Activated T-cell treated with anti-CD3 and anti-CD28 coated beads, Interleukin-2, amount 50 U/mL, for 48 hours (primary cell): Measurements from ENCODE around the gene CIDEB.

Source experiments
- DNase-seq, 2 experiments: peaks; one replicate each; pipeline ENCODE4 v3.0.0-alpha.2; 2020

Gene CIDEB

DNA sequence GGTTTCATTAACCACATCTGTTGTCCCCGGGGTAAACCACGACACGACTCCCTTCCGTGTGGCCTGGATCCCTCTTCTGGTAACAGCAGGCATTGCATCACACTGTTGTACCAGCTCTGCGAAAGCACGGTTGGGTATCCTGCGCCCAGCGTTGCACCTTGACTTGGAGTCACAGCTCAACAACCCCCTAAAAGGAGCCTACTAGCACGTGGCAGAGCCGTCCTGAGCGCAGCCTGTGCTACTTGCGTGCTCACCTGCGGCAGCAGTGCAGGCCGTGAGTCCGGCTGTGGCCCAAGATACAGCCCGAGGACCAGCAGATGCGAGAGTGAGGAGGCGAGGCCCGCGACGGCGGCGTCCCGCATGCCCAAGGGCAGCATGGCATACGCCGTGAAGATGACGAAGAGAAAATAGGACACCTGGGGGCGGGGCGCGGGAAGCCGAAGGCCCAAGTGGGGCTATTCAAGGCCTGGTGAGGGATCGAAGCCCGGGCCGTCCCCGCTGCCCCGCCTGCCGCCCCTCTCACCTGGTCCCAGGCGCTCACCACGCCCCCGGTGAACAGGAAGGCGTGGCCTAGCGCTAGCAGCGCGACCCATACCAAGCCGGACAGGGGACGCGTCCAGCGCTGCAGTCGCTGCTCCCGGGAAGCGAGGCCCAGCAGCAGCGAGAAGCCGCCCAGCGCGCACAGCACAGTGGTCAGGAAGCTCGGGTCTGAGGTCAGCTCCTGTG lies 24.7 kb upstream of the CIDEB start:
- peak; percentile 86 to 87 for DNase-seq

DNA sequence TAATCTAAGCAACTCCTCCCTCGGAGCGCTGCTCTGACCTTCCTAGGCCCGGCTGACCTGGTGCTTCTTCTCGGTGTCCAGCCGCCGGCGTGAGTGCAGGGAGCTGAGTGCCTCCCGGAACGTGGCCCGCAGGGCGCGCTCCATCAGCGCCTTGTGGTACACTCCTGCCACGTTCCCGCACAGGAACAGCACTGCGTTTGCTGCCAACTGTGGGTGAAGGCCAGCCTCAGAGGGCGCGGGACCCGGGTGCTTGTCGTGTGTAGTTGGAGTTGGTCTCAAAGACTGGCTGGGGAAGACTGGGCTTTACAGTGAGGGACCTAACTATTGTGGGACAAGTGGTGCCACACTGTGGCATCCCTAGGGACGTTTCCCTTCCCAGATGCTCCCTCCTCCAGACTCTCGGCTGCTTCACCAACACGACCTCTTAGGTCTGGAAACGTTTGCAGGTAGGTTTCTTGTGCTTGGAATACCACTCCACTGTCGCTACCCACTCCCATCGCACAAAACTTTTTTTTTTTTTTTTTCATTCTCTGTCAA lies 24.0 kb upstream of the CIDEB start:
- DNase-seq: peak in 1 of 2 experiments; percentile 31

DNA sequence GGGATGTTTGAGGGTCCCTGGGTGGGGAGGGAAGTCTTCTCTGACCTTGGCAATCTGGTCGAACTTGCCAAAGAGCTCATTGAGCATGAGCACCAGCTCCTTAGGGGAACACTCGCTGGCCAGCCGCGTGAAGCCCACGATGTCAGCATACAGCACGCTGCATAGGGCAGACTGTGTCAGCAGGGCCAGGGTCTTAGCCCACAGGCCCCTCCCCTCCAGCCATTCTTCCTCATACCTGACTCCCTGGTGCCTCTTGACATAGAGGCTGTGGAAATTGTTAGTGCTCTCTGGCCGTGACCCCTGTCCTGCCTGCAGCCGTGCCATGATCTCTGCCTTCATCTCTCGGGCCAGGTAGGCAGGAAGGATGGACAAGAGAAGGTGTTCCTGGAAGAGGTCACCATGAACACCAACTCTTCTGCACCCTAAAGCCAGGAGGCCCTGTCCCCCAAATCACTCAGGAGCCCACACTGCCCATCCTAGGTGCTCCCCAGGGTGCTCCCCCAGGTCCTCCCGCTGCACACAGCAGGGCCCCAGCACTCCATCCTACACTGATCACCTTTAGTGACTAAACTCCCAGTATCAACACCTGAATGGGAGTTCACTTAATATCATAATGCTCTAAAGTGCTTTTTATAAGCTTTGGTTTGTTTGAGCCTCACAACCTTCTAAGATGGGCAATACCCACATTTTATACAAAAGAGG lies 23.3 kb upstream of the CIDEB start:
- no peak for DNase-seq

DNA sequence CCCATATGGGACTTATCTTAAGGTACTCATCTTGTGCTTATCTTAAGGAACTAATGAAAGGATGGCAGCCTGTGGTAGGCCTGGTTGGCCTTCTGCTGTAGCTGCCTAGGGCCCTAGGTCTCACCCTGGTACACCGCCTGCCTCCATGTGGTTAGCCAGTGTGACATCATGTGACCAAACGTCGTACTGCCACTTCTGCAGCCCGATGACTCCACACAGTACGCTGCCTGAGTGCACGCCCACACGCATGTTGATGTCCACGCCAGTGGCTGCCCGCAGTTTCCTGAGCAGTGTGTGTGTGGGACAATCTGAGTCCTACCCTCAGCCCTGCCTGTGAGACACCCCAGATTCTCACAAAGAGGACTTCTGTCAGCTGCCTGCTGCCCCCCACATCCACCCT lies 22.0 kb upstream of the CIDEB start:
- DNase-seq: peak; percentile 66 to 74

DNA sequence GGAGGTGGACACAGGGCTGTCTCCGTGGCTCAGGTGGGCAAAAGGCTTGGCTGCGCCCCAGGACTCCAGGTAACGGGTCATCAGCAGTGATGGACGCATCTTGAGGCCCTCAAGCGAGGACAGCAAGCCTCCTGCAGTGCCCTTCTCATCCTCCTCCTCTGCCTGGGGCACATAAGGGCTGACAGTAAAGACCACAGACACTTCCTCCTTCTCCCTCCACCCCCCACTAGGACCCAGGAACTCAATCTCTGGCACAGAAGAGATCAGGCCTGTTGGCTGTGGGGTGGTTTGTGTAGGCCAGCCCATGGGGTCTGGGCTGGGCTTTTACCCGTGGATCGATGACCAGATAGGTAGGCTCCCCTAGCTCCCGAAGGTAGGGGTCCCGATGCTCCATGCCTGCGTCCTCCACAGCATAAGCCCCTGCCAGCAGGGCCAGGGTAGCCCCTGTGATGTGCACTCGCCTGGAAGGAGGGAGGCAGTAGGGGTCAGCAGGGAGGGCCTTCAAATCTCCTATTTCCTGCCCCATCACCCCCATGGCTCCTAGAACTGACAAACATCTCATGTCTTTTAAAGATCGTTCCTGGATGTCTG lies 21.4 kb upstream of the CIDEB start:
- DNase-seq: no peak

DNA sequence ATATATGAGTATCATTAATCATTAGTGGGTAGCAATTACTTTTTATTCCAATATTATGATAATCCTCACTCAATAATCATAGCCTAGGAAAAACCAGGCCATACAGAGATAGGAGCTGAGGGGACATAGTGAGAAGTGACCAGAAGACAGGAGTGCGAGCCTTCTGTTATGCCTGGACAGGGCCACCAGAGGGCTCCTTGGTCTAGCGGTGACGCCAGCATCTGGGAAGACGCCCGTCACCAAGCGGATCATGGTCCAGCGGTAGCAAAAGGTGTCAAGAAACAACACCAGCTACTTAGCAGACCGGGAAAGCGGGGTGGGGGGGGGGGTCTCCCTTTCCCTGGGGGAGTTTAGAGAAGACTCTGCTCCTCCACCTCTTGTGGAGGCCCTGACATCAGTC lies 20.1 kb upstream of the CIDEB start:
- DNase-seq: peak; percentile 35 to 59

DNA sequence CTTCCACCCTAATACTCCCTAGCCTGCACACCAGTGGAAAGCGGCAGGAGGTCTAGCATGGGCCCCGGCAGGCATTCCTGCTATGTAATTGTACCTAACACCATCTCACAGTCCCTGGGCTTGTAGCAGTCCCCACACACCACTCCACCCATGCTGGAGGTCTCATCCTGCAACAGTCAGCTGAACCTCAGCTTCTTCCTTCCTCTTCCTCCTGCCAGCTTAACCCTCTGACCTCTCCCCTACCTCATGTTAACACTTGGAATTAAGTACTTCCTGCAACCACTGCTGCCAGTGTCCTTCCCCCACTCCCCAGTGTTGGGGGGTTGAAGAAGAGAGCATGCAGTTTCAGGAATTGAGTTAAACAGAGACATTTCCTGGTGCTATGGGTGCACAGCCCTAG lies 19.5 kb upstream of the CIDEB start:
- DNase-seq: no peak

DNA sequence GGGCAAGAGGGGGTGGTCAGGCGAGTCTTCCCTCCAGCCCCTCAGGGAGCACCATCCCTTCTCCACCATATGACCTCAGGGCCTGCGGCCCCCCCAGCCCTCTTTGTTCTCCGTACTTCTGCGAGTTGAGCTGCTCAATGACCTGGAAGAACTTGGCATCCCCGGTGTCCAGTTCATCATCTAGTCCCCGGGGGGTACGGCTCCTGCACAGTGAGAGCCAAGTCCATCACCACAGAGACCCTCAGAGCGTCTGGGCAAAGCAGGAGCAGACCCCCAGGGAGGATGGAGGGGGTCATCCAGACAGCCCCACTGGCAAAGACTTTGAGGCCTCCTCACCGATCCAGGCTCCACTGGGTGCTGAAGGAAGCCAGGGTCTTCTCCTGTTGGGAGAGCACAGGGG lies 18.2 kb upstream of the CIDEB start:
- DNase-seq: no peak

DNA sequence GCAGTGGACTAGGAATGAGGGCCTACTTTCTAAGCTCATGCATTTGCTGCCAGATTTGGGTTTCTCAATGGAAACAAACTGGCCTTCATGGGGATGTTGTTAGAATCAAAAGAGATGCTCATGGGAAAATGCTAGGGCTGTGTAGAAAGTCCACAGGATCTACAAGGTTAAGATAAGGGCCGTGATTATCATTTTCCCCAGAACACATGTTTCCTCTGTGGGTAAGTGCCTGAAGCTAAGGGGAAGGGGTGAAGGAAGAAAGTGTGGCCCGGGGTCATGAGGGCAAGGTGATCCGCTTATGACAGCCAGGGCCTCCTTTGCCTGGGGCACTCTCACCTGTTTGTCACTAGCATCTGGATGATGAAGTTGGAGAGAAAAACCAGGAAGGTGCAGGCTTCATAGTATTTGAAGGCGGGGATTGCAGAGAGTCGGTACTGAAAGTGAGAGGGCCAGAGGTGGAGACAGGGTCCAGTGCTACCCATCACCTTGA lies 17.3 kb upstream of the CIDEB start:
- no peak for DNase-seq

DNA sequence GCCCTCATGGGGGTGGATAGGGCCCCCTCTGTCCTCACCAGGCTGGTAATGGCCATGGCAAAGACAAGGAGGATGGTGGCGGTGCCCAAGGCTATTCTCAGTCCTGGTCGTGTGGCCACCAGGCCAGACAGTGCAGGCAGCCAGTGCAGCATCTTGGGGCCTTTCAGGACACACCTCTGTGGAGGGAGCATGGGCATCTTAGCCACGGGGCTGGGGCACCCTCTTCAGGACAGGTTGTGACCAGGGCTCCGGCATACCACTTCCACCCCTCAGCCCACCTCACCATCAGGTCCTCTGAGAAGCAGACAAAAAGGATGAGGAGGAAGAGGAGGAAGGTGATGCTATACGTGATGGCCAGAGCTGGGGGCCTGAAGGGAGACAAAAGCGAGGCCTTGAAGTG lies 16.2 kb upstream of the CIDEB start:
- DNase-seq: no peak

DNA sequence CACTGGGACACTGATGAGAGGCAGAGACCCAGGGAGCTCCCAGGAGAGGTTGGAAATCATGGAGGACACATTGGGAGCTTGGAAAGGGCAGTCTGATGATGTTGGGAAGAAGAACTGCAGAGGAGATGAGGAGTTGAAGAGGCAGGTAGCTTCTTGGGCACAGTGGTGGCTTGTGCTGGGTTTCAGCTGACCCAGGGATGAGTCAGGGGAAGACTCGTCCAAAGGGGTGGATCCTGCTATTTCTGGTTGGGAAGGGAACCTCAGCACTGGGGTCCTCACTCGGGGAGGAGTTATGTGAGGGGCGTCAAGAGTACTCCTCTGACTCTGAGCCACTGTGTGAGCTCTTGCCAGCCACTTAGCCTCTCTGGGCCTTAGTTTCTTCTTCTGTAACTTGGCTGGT lies 15.6 kb upstream of the CIDEB start:
- no peak for DNase-seq

DNA sequence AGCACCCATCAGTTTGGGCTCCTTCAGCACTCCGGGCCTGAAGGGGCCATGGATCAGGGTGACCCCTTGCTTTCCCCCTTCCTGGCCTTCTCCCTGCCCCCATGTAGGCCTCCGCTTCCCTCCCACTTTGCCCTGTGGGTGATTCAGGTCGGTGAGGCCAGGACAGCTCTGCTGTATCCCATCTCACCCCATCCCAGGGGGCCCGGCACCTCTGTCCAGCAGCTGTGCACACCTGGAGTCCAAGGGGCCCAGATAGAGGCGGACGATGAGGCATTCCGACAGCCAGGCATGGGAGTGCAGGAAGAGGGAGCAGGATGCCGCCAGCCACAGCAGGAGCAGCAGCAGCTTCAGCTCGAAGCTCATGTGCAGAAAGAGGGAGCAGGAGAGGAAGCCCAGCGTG lies 14.9 kb upstream of the CIDEB start:
- DNase-seq: no peak

DNA sequence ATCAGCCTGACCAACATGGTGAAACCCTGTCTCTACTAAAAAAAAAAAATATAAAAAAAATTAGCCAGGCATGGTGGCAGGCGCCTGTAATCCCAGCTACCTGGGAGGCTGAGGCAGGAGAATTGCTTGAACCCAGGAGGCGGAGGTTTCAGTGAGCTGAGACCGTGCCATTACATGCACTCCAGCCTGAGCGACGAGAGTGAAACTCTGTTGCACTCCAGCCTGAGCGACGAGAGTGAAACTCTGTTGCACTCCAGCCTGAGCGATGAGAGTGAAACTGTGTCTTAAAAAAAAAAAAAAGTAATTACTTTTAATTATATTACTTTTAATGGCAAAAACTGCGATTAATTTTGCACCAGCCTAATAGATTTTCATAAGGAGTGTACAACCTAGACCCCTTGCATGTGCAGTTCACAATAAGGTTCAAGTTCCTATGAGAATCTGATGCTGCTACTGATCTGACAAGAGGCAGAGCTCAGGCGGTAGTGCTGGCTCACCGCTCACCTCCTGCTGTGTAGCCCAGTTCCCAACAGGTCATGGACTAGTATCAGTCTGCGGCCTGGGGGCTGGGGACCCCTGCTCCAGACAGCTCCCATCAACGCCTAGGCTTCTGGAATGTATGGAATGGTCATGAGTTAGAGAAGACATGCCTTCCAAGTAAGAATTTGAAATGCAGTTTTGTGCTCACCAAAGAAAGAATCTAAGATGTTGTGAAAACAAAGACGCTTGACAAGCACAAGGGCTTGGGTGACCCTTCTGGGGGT lies 13.6 kb upstream of the CIDEB start:
- DNase-seq: no peak

DNA sequence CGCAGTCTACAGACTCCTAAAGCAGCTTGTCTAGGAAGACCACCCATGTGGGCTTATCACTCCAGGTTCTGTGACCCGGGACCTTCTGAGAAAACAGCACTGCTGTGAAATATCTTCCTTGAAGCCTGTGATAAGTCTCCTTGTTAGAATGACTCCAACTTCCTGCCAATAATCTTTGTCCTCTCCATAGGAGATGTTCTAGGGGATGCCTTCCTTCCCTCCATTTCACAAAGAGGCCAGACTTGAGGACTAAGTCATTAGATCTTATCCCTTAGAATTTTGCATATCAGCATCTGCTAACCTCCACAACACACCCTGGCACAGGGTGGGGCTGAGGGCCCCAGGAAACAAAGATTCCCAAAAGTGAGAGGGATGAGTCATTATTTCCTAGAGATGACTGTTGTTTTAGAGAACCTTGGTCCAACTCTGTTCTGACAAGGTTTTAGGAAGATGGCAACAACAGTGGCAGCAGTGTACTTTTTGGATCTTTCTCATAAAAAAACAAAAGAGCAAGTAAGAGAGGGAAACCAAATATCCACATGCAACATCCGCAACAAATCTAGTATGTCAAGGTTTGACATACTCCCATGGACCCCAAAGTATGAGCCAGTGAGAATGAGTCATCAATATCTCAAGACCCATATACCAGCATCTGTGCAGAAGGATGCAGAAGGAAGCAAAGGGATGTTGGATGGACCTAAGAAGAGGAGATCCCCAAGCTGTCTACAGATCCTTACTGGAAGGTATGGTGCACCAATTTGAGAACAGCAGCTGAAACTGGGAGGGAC lies 9.6 kb upstream of the CIDEB start:
- peak in 1 of 2 experiments; percentile 18 for DNase-seq

DNA sequence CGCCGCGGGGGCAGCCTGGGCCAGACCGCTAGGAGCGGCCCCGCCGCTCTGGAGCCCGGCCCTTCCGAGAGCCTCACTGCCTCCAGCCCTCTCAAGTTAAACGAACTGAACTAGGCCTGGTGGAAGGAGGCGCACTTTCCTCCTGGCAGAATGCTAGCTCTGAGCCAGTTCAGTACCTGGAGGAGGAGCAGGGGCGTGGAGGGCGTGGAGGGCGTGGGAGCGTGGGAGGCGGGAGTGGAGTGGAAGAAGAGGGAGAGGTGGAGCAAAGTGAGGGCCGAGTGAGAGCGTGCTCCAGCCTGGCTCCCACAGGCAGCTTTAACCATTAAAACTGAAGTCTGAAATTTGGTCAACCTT lies 8.8 kb upstream of the CIDEB start:
- DNase-seq: no peak

DNA sequence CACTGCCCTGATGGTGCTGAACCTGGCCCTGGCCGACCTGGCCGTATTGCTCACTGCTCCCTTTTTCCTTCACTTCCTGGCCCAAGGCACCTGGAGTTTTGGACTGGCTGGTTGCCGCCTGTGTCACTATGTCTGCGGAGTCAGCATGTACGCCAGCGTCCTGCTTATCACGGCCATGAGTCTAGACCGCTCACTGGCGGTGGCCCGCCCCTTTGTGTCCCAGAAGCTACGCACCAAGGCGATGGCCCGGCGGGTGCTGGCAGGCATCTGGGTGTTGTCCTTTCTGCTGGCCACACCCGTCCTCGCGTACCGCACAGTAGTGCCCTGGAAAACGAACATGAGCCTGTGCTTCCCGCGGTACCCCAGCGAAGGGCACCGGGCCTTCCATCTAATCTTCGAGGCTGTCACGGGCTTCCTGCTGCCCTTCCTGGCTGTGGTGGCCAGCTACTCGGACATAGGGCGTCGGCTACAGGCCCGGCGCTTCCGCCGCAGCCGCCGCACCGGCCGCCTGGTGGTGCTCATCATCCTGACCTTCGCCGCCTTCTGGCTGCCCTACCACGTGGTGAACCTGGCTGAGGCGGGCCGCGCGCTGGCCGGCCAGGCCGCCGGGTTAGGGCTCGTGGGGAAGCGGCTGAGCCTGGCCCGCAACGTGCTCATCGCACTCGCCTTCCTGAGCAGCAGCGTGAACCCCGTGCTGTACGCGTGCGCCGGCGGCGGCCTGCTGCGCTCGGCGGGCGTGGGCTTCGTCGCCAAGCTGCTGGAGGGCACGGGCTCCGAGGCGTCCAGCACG lies 8.2 kb upstream of the CIDEB start:
- DNase-seq: no peak

DNA sequence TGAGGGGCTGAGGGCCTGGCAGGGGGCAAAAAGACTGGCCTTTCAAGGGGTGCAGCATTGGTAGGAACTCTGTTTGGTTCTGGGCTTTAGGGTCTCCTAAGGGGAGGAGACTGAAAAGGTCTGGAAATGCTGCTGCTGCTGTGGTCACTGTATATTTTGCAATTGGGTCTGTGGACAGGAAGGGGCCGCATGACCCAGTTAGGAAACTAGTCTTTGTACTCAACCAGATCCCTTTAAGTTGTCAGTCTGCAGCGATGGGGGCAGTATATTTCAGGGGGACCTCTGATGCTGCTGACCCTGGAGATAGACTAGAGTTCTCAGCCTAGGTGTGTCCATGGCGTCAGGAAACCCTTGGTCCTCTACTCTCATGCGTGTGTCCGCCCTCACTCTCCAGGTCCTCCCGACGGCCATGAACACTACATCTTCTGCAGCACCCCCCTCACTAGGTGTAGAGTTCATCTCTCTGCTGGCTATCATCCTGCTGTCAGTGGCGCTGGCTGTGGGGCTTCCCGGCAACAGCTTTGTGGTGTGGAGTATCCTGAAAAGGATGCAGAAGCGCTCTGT lies 7.5 kb upstream of the CIDEB start:
- no peak for DNase-seq

DNA sequence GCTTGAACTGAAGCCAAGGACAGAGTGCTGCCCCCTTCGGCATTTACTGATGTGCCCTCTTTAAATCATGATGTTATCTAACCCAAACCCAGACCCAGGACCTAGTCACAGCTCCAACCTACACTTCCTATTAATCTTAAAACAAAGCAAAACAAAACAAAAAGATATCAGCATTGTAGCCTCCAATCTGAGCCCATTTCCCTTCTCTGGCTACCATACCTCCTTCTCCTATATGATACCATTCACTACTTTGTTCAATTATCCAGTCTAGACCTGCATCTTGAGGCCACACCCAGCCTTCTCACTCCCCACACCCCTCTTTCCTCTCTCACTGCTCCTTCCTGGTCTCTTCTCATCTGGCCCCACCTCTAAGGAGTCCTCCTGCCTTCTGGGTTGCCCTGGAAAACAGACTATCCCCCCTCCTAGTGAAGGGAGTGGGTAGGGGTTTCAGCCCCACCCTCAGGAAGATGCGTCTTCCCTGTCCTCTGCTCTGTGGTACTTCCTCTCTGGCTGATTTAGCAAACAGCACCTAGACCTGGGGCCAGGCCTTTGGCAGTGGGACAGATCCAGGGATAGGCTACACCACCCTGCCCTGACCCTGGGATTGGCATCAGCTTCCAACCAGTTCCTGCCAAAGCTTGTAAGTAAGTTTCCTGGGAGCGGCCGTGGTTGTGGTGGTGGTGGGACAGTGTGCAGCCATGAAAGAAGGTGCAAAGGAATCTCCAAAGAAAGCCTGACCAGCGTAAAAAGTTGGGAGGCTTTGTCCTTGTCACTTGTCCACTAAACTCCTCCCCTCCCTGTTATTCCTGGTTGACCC lies 6.8 kb upstream of the CIDEB start:
- no peak for DNase-seq

DNA sequence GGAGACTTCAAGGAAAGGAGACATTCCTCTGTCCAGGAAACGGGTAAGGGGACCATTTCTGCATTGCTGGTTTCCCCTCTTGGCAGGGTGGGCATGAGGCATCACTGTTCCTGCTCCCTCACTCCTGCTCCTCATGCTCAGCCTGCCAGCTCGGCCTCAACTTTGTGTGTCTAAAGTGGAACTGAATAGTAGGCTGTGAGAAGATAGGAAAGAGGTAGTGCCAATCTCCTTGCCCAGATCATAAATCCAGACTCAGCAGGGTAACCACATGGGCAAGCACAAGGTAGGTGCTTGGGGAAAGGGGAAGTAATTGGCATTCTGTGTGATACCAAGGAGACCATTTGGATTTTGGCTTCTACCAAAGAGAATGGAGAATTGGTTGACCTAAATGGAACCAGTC lies 6.1 kb upstream of the CIDEB start:
- DNase-seq: no peak
